HepG2 (cell line): ENCODE measurements around the gene PSMG3. TPM values are rescaled to one million over a fixed set of nuclear protein-coding genes. Genes with fewer than 3 reads are reported as not detected.

ENCODE experiments used
- CBX2 ChIP-seq, 2 experiments: fragments of 200-600 bp in 1 of 2; sonication (generic); formaldehyde crosslinking in 1 of 2; IDR thresholded peaks; 2 replicates each; pipeline versions ENCODE4 v1.7.0 to v1.8.1; 2018 to 2022; ENCODE audit warnings: low read depth in 2 of 2, low read length in 1 of 2, mild to moderate bottlenecking in 1 of 2, missing genetic modification reagents in 1 of 2
- CREM ChIP-seq, 2 experiments: sonication (generic) in 1 of 2; formaldehyde crosslinking in 1 of 2; IDR thresholded peaks; 2 replicates each; pipeline versions ENCODE4 v1.4.0 to v1.6.1; 2016 to 2020; ENCODE audit warnings: antibody characterized with exemption in 1 of 2, mild to moderate bottlenecking in 1 of 2, missing genetic modification reagents in 1 of 2
- ETV5 ChIP-seq: IDR thresholded peaks from 2 replicates; pipeline ENCODE4 v1.6.1; 2018; ENCODE audit warnings: missing biosample characterization, missing genetic modification reagents, inconsistent platforms, borderline replicate concordance
- HNRNPLL ChIP-seq: fragments of 200-400 bp; formaldehyde crosslinking; IDR thresholded peaks from 2 replicates; pipeline ENCODE4 v1.6.1; 2017; ENCODE audit warnings: mild to moderate bottlenecking, low read depth, low read length; ENCODE audit not compliant: poor library complexity, severe bottlenecking
- MAF1 ChIP-seq: sonication (generic); formaldehyde crosslinking; IDR thresholded peaks from 2 replicates; pipeline ENCODE4 v1.5.0; 2020; ENCODE audit warnings: missing genetic modification reagents, borderline replicate concordance
- MTF1 ChIP-seq: sonication (generic); formaldehyde crosslinking; IDR thresholded peaks from 2 replicates; pipeline ENCODE4 v1.5.0; 2020; ENCODE audit warnings: missing genetic modification reagents
- MZF1 ChIP-seq: sonication (generic); formaldehyde crosslinking; IDR thresholded peaks from 2 replicates; pipeline ENCODE4 v1.8.1; 2023; ENCODE audit warnings: mild to moderate bottlenecking, missing genetic modification reagents, borderline replicate concordance
- NFIC ChIP-seq: IDR thresholded peaks from 2 replicates; pipeline ENCODE4 v1.6.1; 2012; ENCODE audit warnings: mild to moderate bottlenecking, low read length, inconsistent platforms
- NFKBIZ ChIP-seq: IDR thresholded peaks from 2 replicates; pipeline ENCODE4 v1.6.1; 2018; ENCODE audit warnings: missing genetic modification reagents, missing compliant biosample characterization
- PPARG ChIP-seq: conservative IDR thresholded peaks from 2 replicates; pipeline ENCODE4 v1.6.1; 2016; ENCODE audit warnings: missing biosample characterization, missing genetic modification reagents
- RBAK ChIP-seq: sonication (generic); formaldehyde crosslinking; IDR thresholded peaks from 2 replicates; pipeline ENCODE4 v1.5.1; 2020; ENCODE audit warnings: mild to moderate bottlenecking, missing genetic modification reagents
- SATB2 ChIP-seq: sonication (generic); formaldehyde crosslinking; IDR thresholded peaks from 2 replicates; pipeline ENCODE4 v1.5.0; 2020; ENCODE audit warnings: missing genetic modification reagents
- SUZ12 ChIP-seq: fragments of 150-350 bp; IDR thresholded peaks from 2 replicates; pipeline ENCODE4 v1.6.1; 2014; ENCODE audit warnings: low read depth, low read length
- ZBTB21 ChIP-seq: sonication (generic); formaldehyde crosslinking; IDR thresholded peaks from 2 replicates; pipeline ENCODE4 v1.4.0; 2020; ENCODE audit warnings: missing genetic modification reagents
- ZFP41 ChIP-seq: sonication (generic); formaldehyde crosslinking; IDR thresholded peaks from 2 replicates; pipeline ENCODE4 v1.4.0; 2020; ENCODE audit warnings: mild to moderate bottlenecking, missing genetic modification reagents, borderline replicate concordance
- ZFP82 ChIP-seq: sonication (generic); formaldehyde crosslinking; IDR thresholded peaks from 2 replicates; pipeline ENCODE4 v1.5.1; 2020; ENCODE audit warnings: mild to moderate bottlenecking, missing genetic modification reagents, borderline replicate concordance
- ZNF138 ChIP-seq: sonication (generic); formaldehyde crosslinking; IDR thresholded peaks from 2 replicates; pipeline ENCODE4 v1.5.0; 2020; ENCODE audit warnings: mild to moderate bottlenecking, low read depth, missing genetic modification reagents
- ZNF225 ChIP-seq: sonication (generic); formaldehyde crosslinking; IDR thresholded peaks from 2 replicates; pipeline ENCODE4 v1.4.0; 2020; ENCODE audit warnings: mild to moderate bottlenecking, missing genetic modification reagents
- ZNF232 ChIP-seq: sonication (generic); formaldehyde crosslinking; IDR thresholded peaks from 2 replicates; pipeline ENCODE4 v1.4.0; 2020; ENCODE audit warnings: missing genetic modification reagents, borderline replicate concordance
- ZSCAN21 ChIP-seq: sonication (generic); formaldehyde crosslinking; IDR thresholded peaks from 2 replicates; pipeline ENCODE4 v1.8.0; 2022; ENCODE audit warnings: mild to moderate bottlenecking, missing genetic modification reagents, moderate library complexity, borderline replicate concordance
- ZSCAN22 ChIP-seq: sonication (generic); formaldehyde crosslinking; IDR thresholded peaks from 2 replicates; pipeline ENCODE4 v1.4.0; 2020; ENCODE audit warnings: mild to moderate bottlenecking, missing genetic modification reagents
- polyA plus RNA-seq, 8 experiments: library from polyadenylated mRNA; depleted of rRNA in 3 of 8; stranded (reverse) in 7 of 8; unstranded in 1 of 8; fragments of >200 nt; fragmentation: Illumina TruSeq in 4 of 8; extraction: Trizol in 4 of 8; gene quantifications; 2 replicates each; pipeline versions ENCODE4 v1.2.1 to v1.2.3, GENCODE V29; 2011 to 2016; ENCODE audit warnings: low read depth in 4 of 8, missing spikeins in 1 of 8, mixed read lengths in 1 of 8; ENCODE audit not compliant: insufficient read depth in 1 of 8
- total RNA-seq, 5 experiments: library from RNA; depleted of rRNA; stranded (reverse); fragments of >200 nt; fragmentation: Illumina TruSeq; extraction: Trizol; gene quantifications; 2 replicates each; pipeline ENCODE4 v1.2.3, GENCODE V29; 2016; ENCODE audit warnings: low read depth in 1 of 5
- TF ChIP-seq, protein P1 (sequence below): sonication (generic); formaldehyde crosslinking; IDR thresholded peaks from 2 replicates; pipeline ENCODE4 v1.5.0; 2020; ENCODE audit warnings: mild to moderate bottlenecking, low read depth, missing genetic modification reagents, borderline replicate concordance
- TF ChIP-seq, protein P2 (sequence below): sonication (generic); formaldehyde crosslinking; IDR thresholded peaks from 2 replicates; pipeline ENCODE4 v1.4.0; 2020; ENCODE audit warnings: missing genetic modification reagents, borderline replicate concordance
- TF ChIP-seq, protein P3 (sequence below): sonication (generic); formaldehyde crosslinking; IDR thresholded peaks from 2 replicates; pipeline ENCODE4 v1.8.0; 2022; ENCODE audit warnings: mild to moderate bottlenecking, missing genetic modification reagents, moderate library complexity
- TF ChIP-seq, protein P4 (sequence below): sonication (generic); formaldehyde crosslinking; IDR thresholded peaks from 2 replicates; pipeline ENCODE4 v1.8.1; 2023; ENCODE audit warnings: mild to moderate bottlenecking, missing genetic modification reagents

PSMG3 gene
- total and polyA plus RNA-seq, 2 of the 13 experiments (the other 11 are each of a cell fraction or from before 2014, with no cell fraction given) = 29.6 to 48.4 TPM

DNA sequence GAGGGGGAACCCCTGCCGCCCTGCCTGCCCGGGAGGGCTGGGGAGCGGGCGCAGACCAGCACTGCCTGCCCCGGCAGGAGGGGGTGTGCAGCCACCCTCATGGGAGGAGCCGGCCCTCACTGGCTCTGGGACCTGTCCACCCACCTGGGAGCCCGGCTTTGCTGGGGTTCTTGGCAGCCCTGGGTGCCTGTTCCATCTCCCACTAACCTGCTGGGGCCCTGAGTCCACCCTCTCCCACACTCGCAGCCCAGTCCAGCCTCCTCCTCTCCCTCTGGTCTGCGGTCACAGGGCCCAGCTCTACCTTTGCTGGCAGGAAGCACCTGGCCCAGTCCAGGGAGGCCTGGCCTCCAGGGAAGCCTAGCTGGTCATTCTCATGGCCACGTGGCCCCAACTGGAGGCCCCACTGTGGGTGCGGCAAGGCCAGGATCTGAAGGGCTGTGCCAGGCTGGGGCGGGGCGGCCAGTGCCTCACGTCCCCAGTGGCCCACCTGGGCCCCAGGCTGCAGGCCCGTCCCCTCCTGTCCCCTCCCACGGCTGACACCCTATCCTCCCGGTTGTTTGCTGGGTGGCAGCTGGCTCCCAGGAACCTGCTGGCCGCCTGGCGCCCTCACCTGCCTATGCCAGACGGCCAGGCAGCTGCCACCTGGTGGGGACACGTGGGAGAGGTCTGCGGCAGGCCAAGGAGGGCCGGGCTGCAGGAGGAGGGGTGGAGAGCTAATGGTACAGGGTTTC lies 13.9 kb downstream of the PSMG3 start, which contains the start of gene TMEM184A (continued):
- TF ChIP-seq MZF1 (CRISPR knock-in tag) (no peak), ZNF232 (peak; percentile 85; the same call in 1 of the 2 replicates), ZSCAN21 (CRISPR knock-in tag) (peak; percentile 83; the same call in 1 of the 2 replicates), SATB2 (0 out of 2 replicates have a peak, but pooled peaks have one; percentile 67), ZBTB21 (CRISPR knock-in tag) (no peak; the same call in 1 of the 2 replicates), NFKBIZ (no peak), ZNF138 (CRISPR knock-in tag) (0 out of 2 replicates have a peak, but pooled peaks have one; percentile 22), ZNF225 (CRISPR knock-in tag) (peak; percentile 85; the same call in 1 of the 2 replicates), MTF1 (CRISPR knock-in tag) (0 out of 2 replicates have a peak, but pooled peaks have one; percentile 57), MAF1 (peak; percentile 90; the same call in 1 of the 2 replicates), PPARG (CRISPR knock-in tag) (peak; percentile 68; the same call in 1 of the 2 replicates), CREM (IDR thresholded peaks at IDR 0.05) (no peak), CREM (CRISPR knock-in tag; IDR thresholded peaks at IDR 0.05) (no peak), ZSCAN22 (CRISPR knock-in tag) (peak; percentile 56; the same call in 1 of the 2 replicates), ETV5 (CRISPR knock-in tag) (peak; percentile 71), ZFP41 (CRISPR knock-in tag) (no peak), ZFP82 (CRISPR knock-in tag) (no peak), SUZ12 (no peak), HNRNPLL (peak; percentile 40), RBAK (CRISPR knock-in tag) (no peak), CBX2 (IDR thresholded peaks at IDR 0.05; ENCODE audit: low read depth, low read length) (no peak), CBX2 (CRISPR knock-in tag; IDR thresholded peaks at IDR 0.05; ENCODE audit: low read depth) (no peak), NFIC (no peak)
- TF ChIP-seq, protein P1, sequence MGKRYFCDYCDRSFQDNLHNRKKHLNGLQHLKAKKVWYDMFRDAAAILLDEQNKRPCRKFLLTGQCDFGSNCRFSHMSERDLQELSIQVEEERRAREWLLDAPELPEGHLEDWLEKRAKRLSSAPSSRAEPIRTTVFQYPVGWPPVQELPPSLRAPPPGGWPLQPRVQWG (CRISPR knock-in tag) = no peak
- TF ChIP-seq, protein P2, sequence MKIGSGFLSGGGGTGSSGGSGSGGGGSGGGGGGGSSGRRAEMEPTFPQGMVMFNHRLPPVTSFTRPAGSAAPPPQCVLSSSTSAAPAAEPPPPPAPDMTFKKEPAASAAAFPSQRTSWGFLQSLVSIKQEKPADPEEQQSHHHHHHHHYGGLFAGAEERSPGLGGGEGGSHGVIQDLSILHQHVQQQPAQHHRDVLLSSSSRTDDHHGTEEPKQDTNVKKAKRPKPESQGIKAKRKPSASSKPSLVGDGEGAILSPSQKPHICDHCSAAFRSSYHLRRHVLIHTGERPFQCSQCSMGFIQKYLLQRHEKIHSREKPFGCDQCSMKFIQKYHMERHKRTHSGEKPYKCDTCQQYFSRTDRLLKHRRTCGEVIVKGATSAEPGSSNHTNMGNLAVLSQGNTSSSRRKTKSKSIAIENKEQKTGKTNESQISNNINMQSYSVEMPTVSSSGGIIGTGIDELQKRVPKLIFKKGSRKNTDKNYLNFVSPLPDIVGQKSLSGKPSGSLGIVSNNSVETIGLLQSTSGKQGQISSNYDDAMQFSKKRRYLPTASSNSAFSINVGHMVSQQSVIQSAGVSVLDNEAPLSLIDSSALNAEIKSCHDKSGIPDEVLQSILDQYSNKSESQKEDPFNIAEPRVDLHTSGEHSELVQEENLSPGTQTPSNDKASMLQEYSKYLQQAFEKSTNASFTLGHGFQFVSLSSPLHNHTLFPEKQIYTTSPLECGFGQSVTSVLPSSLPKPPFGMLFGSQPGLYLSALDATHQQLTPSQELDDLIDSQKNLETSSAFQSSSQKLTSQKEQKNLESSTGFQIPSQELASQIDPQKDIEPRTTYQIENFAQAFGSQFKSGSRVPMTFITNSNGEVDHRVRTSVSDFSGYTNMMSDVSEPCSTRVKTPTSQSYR = no peak
- TF ChIP-seq, protein P3, sequence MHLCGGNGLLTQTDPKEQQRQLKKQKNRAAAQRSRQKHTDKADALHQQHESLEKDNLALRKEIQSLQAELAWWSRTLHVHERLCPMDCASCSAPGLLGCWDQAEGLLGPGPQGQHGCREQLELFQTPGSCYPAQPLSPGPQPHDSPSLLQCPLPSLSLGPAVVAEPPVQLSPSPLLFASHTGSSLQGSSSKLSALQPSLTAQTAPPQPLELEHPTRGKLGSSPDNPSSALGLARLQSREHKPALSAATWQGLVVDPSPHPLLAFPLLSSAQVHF (CRISPR knock-in tag) = 0 out of 2 replicates have a peak, but pooled peaks have one; percentile 3
- TF ChIP-seq, protein P4, sequence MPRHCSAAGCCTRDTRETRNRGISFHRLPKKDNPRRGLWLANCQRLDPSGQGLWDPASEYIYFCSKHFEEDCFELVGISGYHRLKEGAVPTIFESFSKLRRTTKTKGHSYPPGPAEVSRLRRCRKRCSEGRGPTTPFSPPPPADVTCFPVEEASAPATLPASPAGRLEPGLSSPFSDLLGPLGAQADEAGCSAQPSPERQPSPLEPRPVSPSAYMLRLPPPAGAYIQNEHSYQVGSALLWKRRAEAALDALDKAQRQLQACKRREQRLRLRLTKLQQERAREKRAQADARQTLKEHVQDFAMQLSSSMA (CRISPR knock-in tag) = no peak
